HG03442 (cell line): ENCODE measurements around the gene NDUFAF2.

Experiments
- ATAC-seq: cut with Tn5 transposase; IDR thresholded peaks from one replicate; pipeline ENCODE4 v1.9.1; 2021; ENCODE audit warnings: mild to moderate bottlenecking, moderate library complexity; ENCODE audit not compliant: unreplicated experiment

NDUFAF2 gene

DNA sequence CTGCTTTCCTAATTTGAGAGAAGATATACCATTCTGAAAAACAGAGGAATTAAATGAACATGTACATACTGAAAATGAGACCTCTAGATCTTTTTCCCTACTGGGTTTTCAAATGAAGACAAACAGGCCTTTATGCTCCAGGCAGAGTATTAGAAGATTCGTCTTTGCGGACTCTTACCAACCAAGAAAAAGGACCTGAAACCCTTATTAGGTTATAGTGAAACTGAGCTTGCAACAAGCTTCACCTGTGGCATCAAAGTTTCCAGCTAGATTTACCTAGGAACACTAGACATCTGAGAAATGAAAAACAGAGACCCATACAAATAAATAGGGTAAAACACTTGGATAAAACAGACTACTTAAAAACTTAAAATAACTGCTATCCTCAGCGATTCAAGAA is 171.0 kb downstream of the NDUFAF2 start:
- no peak for ATAC-seq

DNA sequence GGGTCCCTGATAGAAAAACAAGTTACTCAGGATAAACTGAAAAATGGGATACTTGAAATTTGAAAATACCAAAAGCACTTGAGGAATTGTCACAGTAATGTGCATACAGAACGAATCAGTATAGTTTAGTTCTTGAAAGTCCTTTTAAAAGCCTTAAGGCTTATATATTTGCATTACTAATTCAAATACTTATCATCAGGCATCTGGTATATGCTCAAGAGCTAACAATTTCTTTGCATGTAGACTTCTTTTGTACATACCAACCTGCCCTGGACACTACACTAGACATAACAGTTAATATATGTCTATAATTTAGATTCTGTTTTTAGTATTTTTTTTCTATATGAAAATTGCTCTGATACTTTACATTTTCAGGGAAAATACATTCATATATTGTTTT is 174.1 kb downstream of the NDUFAF2 start:
- no peak for ATAC-seq

DNA sequence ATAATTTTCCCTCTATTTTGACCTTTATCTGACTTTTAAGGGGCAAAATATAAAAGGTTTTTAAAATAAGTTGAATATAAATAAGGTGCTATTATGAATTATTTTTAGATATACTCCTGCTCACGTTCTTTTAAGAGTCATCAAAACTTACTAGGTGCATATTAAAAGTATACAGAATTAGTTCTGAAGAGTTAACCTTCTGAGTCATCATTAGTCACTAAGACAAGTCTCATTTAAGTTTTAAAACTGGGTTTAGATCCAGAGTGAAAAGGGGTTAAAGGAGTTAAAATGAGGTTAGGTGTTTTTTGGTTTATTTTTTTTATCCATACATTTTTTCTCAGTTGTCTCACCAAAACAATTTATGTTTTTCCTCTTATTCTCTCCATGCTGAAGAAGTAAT is 175.5 kb downstream of the NDUFAF2 start:
- no peak for ATAC-seq

DNA sequence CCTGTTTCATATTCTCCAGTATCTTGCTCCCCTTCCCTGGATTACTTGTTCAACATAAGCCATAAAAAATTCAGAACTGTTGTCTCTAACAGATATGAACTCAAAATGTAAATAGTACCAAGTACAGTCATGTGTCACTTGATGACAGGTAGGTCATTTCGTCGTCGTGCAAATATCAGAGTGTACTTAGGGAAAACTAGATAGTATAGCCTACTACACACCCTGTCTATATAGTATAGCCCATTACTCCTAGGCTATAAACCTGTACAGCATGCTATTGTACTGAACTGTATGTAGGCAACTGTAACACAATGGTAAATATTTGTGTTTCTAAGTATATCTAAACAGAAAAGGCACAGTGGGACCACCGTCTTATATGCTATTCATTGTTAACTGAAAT is 178.1 kb downstream of the NDUFAF2 start:
- ATAC-seq = no peak

DNA sequence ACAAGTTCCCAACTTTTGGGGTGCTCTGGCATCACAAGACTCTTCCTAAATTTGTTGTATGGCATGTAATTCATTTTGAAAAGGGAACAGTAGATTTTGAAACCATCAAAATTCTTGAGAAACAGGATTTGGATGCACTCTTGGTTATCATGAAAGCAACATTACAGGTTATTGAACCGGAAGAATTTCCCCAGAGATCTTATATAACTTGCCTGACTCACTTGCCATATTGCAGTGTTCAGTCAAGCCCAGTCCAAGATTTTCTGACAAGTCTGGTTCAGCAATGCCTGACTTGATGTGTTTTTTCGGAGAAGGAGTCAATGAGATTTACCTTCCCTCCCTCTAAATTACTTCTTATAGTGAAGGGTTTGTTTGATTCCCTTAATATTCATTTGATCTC is 185.3 kb downstream of the NDUFAF2 start:
- ATAC-seq = no peak

DNA sequence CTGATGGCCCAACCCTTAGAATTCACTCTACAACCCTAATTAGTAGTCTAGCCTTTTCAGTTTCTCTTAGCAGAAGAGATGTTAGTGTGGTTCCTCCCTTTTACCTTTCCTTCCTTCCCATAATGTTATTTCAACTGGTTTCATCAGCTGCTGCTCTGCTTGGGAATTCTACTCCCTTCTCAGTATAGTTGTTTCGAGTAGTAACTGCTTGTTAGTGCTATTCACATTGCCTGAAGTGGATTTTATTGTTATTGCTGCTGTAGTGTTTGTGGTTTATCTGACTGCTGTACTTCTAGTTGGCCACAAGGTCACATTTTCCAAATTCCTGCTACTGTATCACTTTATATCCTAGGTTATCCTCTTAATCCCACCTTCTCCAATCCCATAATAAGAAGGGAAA is 187.6 kb downstream of the NDUFAF2 start:
- ATAC-seq = no peak

DNA sequence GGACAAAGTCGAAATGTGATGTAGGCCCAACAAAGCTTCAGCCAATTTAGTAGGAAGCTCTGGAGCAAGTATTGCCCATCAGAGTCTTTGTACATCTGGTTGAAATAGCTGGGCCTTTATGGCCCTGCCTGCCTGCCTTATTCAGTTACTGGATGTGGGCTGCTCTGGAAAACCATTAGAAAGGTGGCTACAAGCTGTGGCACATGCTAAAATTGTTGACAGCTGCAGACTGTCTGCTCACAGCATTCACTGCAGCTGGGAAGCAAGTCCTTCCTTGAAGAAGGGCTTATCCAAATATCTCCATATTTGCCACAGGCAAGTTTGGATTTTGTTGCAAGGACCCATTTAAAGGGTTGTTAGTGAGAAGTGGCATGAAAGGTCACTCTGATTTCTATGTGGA is 192.8 kb downstream of the NDUFAF2 start:
- ATAC-seq = no peak

DNA sequence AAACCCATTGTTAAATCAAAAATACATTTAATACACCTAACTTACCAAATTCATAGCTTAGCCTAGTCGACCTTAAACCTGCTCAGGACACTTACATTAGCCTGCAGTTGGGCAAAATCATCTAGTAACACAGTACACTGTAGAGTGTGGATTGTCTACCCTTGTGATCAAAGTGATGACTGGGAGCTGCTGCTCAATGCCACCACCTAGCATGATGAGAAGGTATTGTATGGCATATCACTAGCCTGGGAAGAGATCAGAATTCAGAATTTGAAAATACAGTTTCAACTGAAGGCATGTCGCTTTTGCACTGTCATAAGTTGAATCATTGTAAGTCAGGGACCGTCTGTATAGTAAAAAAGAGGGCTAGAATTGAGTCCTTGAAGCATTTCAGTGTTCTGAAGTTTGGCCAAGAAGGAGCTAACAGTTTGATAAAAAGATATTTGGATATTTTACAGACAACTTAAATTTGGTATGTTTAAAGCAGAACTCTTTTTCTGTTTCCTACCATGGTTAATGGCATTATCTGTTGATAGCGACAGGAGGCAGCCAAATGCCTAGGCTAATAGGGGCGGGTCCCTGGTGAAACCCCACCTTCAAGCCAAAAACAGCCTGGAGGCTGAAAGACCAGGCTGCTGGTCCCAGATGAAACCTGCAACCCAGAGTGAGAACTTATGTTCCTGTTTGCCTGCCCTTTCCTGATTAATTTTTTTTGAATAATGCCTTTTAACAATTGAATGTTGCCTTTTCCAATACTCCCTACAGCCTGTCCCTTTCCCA is 194.3 kb downstream of the NDUFAF2 start:
- no peak for ATAC-seq

DNA sequence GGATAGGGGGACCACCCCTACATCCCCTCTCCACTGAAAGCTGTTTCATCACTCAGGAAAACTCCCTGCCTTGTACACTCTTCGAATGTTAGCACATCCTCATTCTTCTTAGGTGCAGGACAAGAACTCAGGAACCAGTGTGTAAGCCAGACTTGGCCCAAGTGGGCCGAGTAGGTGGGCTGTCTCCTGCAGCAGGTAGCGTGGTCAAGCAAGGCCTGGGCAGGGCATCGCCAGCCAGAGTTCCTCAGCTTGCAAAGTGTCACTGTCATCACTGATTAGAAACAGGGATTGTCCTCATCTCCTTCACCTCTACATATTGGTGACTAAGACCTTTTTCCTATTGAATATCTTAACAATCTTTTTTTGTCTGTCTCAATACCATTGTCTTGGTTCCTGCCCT is 194.9 kb downstream of the NDUFAF2 start:
- no peak for ATAC-seq

DNA sequence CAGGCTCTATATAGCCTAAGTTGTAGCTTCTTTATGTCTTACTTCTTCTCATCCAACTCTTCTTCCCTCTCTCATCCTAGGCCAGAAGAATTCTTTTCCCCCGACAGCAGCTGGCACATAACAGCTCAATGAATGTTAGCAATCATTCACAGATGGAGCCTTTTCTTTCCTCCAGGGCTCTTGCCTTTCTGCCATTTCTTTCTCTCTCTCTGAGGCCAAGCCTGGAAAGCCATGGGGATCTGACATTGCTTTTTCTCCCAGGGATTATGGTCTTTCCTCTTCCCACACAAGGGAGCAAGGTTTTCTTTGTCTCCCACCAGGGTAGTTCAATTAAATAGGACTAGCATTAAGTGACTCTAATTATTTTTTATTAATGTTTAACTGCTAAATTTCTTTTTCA is 196.8 kb downstream of the NDUFAF2 start:
- no peak for ATAC-seq

DNA sequence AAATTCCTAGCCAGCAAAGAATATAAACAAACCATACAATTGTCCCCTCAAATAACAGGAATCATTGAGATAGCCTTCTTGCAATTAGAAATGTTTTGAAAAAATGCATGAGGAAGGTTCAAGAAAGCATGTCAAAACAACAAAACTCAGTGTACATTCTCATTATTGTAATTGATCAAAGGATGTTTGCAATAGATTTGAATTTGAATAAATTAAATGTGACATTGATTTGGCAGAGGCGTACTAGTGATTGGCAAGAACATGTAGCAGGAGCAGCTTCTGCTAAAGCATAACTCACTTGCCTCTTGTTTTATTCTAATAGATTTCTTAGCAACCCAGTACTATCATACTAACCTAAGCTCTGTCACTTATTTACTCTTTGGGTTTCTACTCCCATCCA is 197.4 kb downstream of the NDUFAF2 start:
- ATAC-seq = no peak

DNA sequence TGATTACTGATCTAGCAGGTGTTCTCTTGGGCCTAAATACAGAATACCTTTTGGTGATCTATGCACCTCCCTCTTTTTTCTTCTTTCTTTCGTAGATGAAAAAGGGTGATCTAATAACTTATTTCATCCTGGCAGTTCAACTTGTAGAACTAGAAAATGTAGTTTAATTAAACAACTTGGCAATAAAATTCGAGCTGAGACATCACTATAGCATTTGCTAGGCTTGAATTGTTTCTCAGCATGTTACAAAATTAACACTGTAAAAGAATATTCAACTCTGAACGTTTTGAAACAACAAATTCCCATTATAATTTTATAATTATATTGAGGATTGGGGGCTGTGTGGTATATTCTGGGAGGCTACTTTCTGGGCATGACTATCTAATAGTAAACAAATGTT is 197.8 kb downstream of the NDUFAF2 start:
- no peak for ATAC-seq

DNA sequence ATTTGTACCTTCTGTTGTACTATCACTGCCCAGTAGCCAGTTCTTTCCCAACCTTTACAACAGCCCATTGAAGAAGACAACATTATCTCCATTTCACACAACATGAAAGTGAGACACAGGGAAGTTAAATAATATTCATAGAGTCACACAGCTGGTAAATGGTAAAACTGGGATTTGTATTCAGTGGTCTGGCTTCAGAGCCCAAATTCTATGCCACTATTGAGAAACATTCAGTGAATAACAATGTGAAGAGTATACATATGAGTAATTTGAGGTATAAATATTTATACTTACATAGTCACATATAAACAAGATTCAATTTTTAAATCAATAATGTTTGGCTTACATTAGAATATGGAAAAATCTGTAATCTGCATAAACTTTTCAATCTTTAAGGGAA is 203.5 kb downstream of the NDUFAF2 start:
- ATAC-seq = no peak

DNA sequence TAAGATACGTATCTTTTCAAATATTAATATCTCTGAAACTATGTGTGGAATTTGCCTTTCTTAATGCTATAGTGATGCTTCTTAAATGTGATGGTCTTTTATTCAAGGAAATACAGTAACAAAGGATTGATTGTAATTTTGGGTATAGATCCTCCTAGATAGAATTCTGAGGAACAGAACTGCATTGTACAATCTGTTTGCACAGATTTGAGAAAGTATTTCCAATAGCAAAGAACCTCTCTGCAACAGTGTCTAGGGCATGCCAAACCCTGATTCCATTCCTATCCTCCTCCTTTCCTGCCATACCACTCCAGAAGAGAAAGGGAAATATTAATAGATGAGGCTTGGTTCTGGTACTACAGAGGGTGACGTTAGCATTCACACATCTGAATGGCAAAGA is 206.9 kb downstream of the NDUFAF2 start:
- no peak for ATAC-seq

DNA sequence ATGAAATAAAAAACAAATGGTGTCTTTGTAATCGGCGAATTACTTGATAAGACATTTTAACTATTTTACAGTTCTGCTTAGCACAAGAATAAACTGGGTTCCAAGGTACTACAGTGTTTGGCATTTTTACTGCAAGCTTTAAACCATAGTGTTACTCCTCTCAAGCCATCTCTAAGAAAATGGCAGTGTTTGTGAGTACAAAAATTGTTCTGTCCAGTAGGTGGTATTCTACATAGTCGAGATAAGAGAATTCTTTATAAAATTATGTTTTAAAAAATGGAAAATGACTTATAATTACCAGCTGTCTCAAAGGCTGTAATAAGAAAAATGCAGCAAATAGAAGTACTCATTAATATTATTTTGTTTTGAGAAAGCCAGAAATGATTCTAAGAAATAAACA is 214.1 kb downstream of the NDUFAF2 start:
- ATAC-seq = no peak

DNA sequence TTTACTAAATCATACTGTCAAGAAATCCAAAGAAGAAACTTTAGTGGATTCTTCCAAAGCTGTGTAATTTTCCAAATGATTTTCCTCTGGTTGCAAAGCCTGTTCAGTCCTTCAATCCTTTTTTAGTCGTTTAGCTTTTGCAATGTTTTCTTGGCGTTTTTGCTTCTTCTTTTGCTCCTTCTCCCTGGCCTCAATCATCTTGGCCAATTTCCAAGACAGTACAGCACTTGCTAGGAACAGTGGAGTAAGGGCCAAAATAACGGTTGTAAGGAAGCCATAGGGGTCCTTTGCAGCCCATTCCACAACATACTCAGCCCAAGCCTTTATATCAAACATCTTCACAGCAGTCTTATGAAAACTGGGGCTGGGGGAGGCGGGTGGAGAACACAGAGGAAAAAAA is 214.8 kb downstream of the NDUFAF2 start:
- no peak for ATAC-seq

DNA sequence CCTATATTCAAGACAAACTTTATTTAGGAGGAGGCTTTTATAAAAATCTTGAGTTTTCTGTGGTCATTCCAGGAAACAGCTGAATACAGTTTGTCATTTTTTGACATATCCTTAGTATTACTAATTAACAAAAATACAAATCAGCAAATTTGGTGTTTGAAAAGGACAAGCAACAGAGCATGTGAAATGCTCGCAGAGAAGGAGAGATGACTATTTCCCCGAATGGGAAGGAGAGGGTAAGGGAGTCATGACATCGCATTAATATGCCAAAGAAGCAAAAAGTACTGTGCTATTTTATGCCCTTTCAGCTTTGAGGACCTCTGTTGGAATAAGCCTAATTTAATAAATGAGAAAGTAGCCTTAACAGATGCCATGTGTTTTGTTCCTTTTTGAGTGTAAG is 215.5 kb downstream of the NDUFAF2 start:
- ATAC-seq = no peak

DNA sequence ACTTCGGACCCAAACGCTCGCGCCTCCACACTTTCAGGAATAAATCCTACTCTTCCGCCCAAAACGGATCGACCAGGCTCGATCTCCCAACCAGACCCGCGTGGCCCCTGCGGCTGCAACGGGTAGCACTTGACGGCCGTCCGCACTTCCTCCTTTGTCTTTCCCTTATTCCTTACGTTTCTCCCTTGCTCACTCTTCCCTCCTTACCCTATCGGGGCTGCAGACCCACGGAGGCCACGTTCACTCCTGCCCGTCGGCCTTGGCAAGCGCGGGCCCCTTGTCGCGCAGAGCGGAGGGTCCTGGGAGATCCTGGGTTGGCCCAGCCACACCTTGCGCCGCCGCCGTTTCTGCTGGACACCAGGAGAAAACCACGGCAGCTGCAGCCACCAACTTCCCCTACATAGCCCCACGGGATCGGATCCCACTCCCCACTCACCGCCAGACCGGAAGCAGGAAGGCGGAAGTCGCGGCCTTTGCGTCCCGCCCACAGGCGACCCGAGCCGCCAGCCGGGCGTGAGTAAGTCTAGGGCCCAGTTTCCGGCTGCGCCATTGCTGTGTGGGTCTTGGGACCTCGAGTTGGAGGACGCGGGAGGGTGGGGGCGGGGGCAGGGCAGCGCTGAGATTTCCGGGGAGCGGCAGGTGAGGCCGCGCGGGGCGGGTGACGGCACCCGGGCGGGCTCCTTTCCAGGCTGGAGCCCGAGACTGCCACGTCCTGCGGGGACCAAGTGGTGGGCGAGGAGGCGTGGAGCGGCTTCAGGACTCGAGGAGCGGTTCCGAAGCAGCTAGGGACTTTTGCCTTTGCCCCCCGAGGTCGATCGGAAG is 217.2 kb downstream of the NDUFAF2 start, which contains the start of gene SMIM15:
Gene SMIM15, minus strand, starts transcription at position 459 of the 822 bp plus-strand sequence. CDS start 2,297 bp downstream, outside the sequence.
- ATAC-seq = peak; percentile 97

DNA sequence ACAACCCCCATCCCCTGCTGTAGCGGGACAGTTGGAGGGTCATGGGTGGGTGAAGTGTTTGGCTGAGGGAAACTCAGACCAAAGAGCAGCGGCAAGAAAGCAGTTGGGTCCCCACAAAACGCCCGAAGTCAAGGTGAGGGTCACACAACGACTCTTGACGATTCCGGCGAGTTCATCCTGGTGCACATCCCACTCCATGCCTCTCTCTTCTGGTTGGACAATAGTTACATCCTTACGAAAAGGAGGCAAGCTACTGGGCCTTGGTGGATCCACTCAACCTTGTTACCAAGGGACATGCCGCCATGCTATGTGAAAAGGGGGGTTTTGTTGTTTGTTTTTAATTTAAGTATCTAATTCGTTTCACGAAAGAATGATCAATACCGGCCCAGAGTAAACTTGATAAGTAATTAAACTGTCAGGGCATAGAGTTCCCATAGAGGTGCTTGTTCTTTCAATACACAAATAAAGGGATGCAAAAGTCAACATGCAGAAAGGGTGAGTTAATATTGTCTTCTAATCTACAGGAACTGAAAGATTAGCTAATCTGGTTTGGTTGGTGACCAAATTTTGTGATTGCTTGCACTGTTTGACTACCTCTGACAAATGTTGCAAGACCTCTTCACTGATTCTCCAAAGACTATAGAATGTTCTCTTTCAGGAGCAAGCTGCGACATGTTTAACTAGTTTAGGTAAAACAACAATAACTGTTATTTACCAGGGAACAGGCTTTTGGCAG is 218.0 kb downstream of the NDUFAF2 start:
- ATAC-seq = no peak

DNA sequence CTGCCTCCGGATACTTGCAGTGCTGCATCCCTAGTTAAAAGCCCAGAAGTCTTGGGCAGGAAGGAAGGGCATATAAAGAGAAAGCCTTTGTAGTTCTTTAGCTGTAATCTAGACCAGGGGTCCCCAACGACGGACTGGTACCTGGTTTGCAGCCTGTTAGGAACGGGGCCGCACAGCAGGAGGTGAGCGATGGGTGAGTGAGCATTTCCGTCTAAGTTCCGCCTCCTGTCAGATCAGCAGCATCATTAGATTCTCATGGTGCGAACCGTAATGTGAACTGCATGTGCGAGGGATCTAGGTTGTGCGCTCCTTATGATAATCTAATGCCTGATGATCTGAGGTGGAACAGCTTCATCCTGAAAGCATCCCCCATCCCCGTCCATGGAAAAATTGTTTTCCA is 218.9 kb downstream of the NDUFAF2 start:
- ATAC-seq = no peak

DNA sequence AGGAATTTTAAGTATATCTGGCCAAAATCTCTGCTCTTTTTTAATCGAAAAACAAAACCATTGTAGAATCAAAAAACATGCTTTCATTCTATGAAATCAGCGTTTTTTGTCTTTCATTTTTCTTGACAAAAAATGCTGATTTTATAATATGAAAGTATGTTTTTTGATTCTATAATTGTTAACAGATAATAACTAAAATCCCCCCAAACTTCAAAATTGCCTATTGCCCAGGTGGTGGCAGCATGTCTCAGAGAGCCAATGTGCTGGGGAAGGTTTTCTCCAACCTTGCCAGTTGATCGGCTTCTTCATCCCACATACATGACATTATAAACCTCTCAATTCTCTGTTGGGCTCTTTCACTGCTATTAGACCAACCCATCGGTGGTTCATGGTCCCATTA is 222.4 kb downstream of the NDUFAF2 start:
- ATAC-seq = no peak

DNA sequence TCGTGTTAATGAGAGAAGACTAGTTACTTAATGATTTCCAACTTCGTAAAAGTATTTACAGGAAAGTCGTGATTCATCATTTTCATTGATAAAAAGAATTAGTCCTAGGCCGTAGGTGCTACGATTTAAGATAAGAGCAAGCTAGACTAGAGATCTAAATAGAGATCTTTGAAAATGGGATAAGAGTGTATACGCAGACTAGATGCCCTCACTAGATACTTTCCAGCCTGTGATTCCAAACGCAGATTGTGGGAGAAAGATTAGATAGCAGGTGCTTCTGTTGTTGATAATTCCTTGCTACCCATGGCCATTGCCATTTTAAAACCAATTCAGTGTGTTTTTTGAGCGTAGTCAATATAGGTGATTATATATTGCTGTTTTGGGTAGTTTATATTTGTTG is 223.9 kb downstream of the NDUFAF2 start:
- no peak for ATAC-seq
